GM12864 (cell line): ENCODE results near the gene EIF1B.
A peak's percentile ranks its signal among the peaks of the same experiment; 100 is the strongest.

Experiments
- DNase-seq: peaks from one replicate; pipeline ENCODE4 v3.0.0-alpha.2; 2011; ENCODE audit warnings: low read depth
- H3K4me3 ChIP-seq: 2 replicates; pipeline ENCODE4 v1.5.1; 2011; ENCODE audit warnings: mild to moderate bottlenecking, low read depth, low read length, control low read depth
- CTCF ChIP-seq: IDR thresholded peaks from 2 replicates; pipeline ENCODE4 v1.5.1; 2011; ENCODE audit warnings: low read depth, mild to moderate bottlenecking, moderate library complexity, low read length, control low read depth, inconsistent platforms; ENCODE audit errors: missing control alignments

EIF1B gene

GRCh38 chr3:40333416-40333815 is 23.9 kb downstream of the EIF1B start:
- no peak for TF ChIP-seq CTCF
- no peak overlapping the region for H3K4me3 ChIP-seq
- no peak for DNase-seq

GRCh38 chr3:40333852-40334251 is 24.3 kb downstream of the EIF1B start:
- no peak overlapping the region for H3K4me3 ChIP-seq
- no peak for TF ChIP-seq CTCF
- DNase-seq: no peak

GRCh38 chr3:40336101-40336500 is 26.6 kb downstream of the EIF1B start:
- no peak for TF ChIP-seq CTCF
- H3K4me3 ChIP-seq: no peak overlapping the region
- no peak for DNase-seq

- no peak for DNase-seq
- H3K4me3 ChIP-seq: no peak overlapping the region
- TF ChIP-seq CTCF: no peak
Measured at GRCh38 chr3:40336511-40337135, 27.1 kb downstream of the EIF1B start.

GRCh38 chr3:40337136-40338108 is 27.9 kb downstream of the EIF1B start:
- no peak for TF ChIP-seq CTCF
- DNase-seq: peak; percentile 22
- H3K4me3 ChIP-seq: no peak overlapping the region

GRCh38 chr3:40339871-40340270 is 30.4 kb downstream of the EIF1B start:
- no peak for DNase-seq
- H3K4me3 ChIP-seq: no peak overlapping the region
- TF ChIP-seq CTCF: no peak
